ENCODE measurements around the gene ZFAND5.

DNA sequence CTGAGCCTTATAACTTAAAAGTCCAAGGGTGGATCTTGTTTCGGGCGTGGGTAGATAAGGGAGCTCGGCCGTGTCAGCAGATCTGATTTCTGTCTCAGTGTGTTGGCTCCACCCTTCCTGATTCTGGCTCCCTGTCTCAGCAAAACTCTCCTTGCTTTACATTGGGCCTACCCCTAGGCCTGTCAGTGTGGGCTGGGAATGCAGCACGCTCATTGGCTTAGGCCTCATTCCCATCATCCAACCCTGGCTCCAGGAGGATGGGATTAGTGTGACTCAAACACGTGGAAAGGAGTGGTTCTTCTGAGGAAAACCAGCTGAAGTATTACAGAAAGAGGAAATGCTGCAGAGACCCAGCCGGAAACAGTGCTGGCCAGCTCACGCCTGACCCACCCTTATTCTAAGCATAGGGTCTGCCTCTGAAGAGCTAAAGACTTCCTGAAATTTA, 59.9 kb downstream of the ZFAND5 start:
- TF ChIP-seq, protein P1, sequence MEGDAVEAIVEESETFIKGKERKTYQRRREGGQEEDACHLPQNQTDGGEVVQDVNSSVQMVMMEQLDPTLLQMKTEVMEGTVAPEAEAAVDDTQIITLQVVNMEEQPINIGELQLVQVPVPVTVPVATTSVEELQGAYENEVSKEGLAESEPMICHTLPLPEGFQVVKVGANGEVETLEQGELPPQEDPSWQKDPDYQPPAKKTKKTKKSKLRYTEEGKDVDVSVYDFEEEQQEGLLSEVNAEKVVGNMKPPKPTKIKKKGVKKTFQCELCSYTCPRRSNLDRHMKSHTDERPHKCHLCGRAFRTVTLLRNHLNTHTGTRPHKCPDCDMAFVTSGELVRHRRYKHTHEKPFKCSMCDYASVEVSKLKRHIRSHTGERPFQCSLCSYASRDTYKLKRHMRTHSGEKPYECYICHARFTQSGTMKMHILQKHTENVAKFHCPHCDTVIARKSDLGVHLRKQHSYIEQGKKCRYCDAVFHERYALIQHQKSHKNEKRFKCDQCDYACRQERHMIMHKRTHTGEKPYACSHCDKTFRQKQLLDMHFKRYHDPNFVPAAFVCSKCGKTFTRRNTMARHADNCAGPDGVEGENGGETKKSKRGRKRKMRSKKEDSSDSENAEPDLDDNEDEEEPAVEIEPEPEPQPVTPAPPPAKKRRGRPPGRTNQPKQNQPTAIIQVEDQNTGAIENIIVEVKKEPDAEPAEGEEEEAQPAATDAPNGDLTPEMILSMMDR (IDR thresholded peaks at IDR 0.05; ENCODE audit: insufficient read depth, low read length, poor library complexity, severe bottlenecking): no peak
- TF ChIP-seq EZH2phosphoT487 (conservative IDR thresholded peaks at IDR 0.05; ENCODE audit: low read length): no peak
